HG03342 (cell line): ENCODE measurements around the gene RBMY1B.
"Not testable (repeated sequence)": the region's sequence is repeated elsewhere in the genome, so short reads cannot be mapped to it uniquely, and the experiment has no call there.

ENCODE experiments used
- ATAC-seq: cut with Tn5 transposase; IDR thresholded peaks from one replicate; pipeline ENCODE4 v1.9.1; 2021; ENCODE audit warnings: mild to moderate bottlenecking, moderate library complexity; ENCODE audit not compliant: unreplicated experiment

RBMY1B gene

DNA sequence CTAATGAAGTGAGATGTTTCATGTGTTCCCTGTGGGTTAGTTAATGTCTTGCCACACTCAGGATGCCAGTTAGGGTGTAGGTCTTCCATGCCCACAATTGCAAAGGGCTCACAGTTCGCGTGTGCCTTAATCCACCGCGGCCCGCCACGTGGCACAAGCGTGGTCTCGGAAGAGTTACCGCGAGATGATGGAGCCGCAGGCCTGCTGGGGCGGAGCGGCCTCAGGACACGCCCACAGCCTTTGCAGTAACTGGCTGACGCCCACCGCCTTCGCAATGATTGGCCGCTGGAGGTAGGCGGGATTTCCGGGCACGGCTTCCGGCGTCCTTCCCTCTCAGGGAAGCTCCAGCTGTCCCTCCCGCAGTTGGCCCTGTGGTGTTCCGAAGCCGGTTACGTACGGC is at the start of gene RBMY1B:
Gene RBMY1B (plus strand): TSS at position 301 of the 400 bp plus-strand sequence. CDS start 2,013 bp downstream, outside the sequence.
- not testable (repeated sequence) for ATAC-seq

DNA sequence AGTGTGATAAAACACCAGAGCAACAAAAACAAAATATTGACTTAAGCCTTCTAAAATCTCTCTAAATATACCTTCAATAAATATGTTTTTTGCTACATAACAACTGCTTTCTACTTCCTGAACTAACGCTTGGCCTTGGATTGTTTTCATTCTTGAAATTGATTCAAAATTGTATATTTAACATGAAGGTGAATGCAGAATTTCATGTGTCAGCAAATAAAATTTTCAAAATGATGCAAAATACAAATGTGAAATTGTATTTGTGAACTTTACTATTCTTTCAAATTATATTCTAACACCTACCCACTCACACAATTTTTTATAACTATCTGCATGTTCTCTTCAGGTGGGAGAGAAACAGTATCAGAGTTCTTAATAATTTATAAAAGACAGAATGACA is 48.2 kb upstream of the RBMY1B start:
- not testable (repeated sequence) for ATAC-seq

GRCh38 chrY:21482967-21483366 is 28.2 kb upstream of the RBMY1B start:
- no peak for ATAC-seq

GRCh38 chrY:21534579-21534978 is 23.4 kb downstream of the RBMY1B start, which contains the start of gene RBMY1A1:
Gene RBMY1A1, plus strand, starts transcription at chrY:21534879. Its CDS starts 2,013 bp downstream, at chrY:21536892.
- not testable (repeated sequence) for ATAC-seq

DNA sequence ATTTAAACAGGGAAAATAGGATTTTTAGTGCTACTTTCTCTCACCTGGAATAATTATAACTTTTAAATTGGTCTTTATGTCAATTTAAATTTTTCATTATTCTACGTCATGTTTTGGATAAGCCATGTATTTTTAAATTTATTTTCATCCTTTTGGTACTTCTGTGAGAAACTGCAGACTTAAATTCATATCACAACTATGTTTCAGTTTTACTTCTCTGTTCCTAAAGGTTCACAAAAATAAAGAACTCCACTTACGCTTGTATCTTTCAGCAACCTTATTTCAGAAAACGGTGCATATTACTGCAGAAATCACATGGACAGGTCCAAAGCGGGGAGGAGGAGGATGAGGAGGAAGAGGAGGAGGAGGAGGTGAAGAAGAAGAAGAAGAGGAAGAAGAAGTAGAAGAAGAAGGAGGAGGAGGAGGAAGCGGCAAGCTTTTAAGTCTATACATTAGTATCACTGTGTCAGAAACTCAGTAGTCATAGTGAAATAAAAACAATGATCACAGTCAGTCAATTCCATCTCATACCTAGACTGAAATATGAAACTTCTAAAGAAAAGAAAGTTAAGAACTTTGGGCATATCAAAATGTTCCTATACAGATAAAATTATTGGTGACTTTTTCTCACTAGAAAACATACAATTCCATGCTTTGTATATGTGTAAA is 48.3 kb downstream of the RBMY1B start:
- not testable (repeated sequence) for ATAC-seq
